CD4-positive, alpha-beta T cell (primary cell): ENCODE results near the gene DAO. TPM values are rescaled to one million over a fixed set of nuclear protein-coding genes. Genes with fewer than 3 reads are reported as not detected.
A peak's percentile ranks its signal among the peaks of the same experiment; 100 is the strongest.

Experiments used
- ATAC-seq: fragments of 200-7000 bp; cut with Tn5 transposase; one replicate; pipeline ENCODE4 v1.10.0; 2022; ENCODE audit warnings: mild to moderate bottlenecking; ENCODE audit not compliant: poor library complexity
- CTCF ChIA-PET: fragments of 350-600 bp; sonication (Branson Sonifier 250); formaldehyde crosslinking; loops from one replicate; lab custom pipeline; 2021; ENCODE audit warnings: antibody characterized with exemption, inconsistent platforms; lab: Charles Lee
- POLR2A ChIA-PET: fragments of 350-600 bp; sonication (Branson Sonifier 250); formaldehyde crosslinking; loops from one replicate; lab custom pipeline; 2021; ENCODE audit warnings: antibody characterized with exemption, inconsistent platforms; lab: Charles Lee
- DNase-seq, 14 experiments: peaks; one replicate each; pipeline ENCODE4 v3.0.0-alpha.2; 2013 to 2020; ENCODE audit warnings: mixed read lengths in 2 of 14
- H3K27ac ChIP-seq, 2 donors: one replicate each; pipeline versions ENCODE4 v1.5.1 to v1.7.0; 2013; ENCODE audit warnings: low read length in 2 of 2, low read depth in 1 of 2, mild to moderate bottlenecking in 1 of 2
- H3K27me3 ChIP-seq, 2 experiments: 1 replicate in 1 of 2; 2 replicates in 1 of 2; pipeline versions ENCODE4 v1.6.1 to v1.7.0; 2013; ENCODE audit warnings: low read length in 2 of 2, control low read depth in 1 of 2, mild to moderate bottlenecking in 1 of 2, moderate library complexity in 1 of 2; ENCODE audit not compliant: insufficient read depth in 2 of 2, control insufficient read depth in 1 of 2
- H3K36me3 ChIP-seq: one replicate; pipeline ENCODE4 v1.6.1; 2013; ENCODE audit warnings: low read length, control low read depth; ENCODE audit not compliant: insufficient read depth
- H3K4me1 ChIP-seq: one replicate; pipeline ENCODE4 v1.6.1; 2013; ENCODE audit warnings: low read length, control low read depth; ENCODE audit not compliant: insufficient read depth
- H3K4me3 ChIP-seq: one replicate; pipeline ENCODE4 v1.5.1; 2013; ENCODE audit warnings: mild to moderate bottlenecking, low read length, moderate library complexity
- H3K9me3 ChIP-seq, 2 experiments: 1 replicate in 1 of 2; 2 replicates in 1 of 2; pipeline versions ENCODE4 v1.6.1 to v1.7.0; 2013; ENCODE audit warnings: low read length in 2 of 2, mild to moderate bottlenecking in 2 of 2, control low read depth in 1 of 2, moderate library complexity in 1 of 2; ENCODE audit not compliant: control insufficient read depth in 1 of 2, insufficient read depth in 1 of 2
- H3K27ac Mint-ChIP-seq: one replicate; pipeline ENCODE4 v1.8.0; 2020; ENCODE audit warnings: mixed read lengths
- H3K27me3 Mint-ChIP-seq: one replicate; pipeline ENCODE4 v1.8.0; 2021; ENCODE audit warnings: mixed read lengths
- H3K36me3 Mint-ChIP-seq: one replicate; pipeline ENCODE4 v1.8.0; 2021; ENCODE audit warnings: low read depth, mixed read lengths
- H3K4me1 Mint-ChIP-seq: one replicate; pipeline ENCODE4 v1.8.0; 2021; ENCODE audit warnings: low read depth, mixed read lengths
- H3K4me3 Mint-ChIP-seq: one replicate; pipeline ENCODE4 v1.8.0; 2020; ENCODE audit warnings: mild to moderate bottlenecking, mixed read lengths
- H3K9me3 Mint-ChIP-seq: one replicate; pipeline ENCODE4 v1.8.0; 2020; ENCODE audit warnings: mixed read lengths
- intact Hi-C, 2 experiments: fragments of 100-400 bp; cut with DNase I in 1 of 2; cut with micrococcal nuclease in 1 of 2; formaldehyde crosslinking; loops; one replicate each; pipeline versions ENCODE4 v1.15.1 to v1.9.0; 2023 to 2025; cut with DNase I, micrococcal nuclease
- total RNA-seq, 174 experiments: library from RNA in 2 of 174; stranded (reverse) in 2 of 174; gene quantifications; one replicate each; pipeline ENCODE4 v1.2.3 and lab custom pipeline; 2021 to 2026
- TF ChIP-seq, protein P1 (sequence below): fragments of 200-600 bp; IDR thresholded peaks from one replicate; pipeline ENCODE4 v1.8.0; 2022; ENCODE audit warnings: antibody characterized with exemption, mild to moderate bottlenecking

Gene DAO
- total RNA-seq, 2 experiments from 2014 or later = not detected

DNA sequence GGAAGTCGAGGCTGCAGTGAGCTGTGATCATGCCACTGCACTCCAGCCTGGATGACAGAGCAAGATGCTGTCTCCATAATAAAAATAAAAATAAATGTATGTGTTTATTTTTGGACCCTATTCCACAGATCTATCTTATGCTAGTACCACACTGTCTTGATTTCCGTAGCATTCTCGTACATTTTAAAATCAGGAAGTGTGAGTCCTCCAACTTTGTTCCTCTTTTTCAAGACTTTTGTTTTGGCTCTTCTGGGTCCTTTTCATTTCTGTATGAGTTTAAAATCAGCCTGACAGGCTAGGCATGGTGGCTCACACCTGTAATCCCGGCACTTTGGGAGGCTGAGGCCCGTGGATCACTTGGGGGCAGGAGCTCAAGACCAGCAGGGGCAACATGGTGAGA is 25.8 kb downstream of the DAO start:
- H3K36me3 Mint-ChIP-seq = no peaks in the 10 kb centered on the region
- Histone ChIP-seq H3K4me1 (no peaks in the 10 kb centered on the region), H3K9me3 (no peaks in the 10 kb centered on the region), H3K4me3 (no peak overlapping the region), H3K27ac (no peak overlapping the region), H3K27me3 (peaks cover 4 to 6% of the 10 kb centered on the region in 2 experiments), H3K36me3 (no peaks in the 10 kb centered on the region)
- no peak overlapping the region for H3K4me3 Mint-ChIP-seq
- no peaks in the 10 kb centered on the region for H3K4me1 Mint-ChIP-seq
- intact Hi-C loops = no loop called here
- peak in 1 of 14 experiments; percentile 18 for DNase-seq
- no peak overlapping the region for H3K27ac Mint-ChIP-seq
- TF ChIP-seq, protein P1, sequence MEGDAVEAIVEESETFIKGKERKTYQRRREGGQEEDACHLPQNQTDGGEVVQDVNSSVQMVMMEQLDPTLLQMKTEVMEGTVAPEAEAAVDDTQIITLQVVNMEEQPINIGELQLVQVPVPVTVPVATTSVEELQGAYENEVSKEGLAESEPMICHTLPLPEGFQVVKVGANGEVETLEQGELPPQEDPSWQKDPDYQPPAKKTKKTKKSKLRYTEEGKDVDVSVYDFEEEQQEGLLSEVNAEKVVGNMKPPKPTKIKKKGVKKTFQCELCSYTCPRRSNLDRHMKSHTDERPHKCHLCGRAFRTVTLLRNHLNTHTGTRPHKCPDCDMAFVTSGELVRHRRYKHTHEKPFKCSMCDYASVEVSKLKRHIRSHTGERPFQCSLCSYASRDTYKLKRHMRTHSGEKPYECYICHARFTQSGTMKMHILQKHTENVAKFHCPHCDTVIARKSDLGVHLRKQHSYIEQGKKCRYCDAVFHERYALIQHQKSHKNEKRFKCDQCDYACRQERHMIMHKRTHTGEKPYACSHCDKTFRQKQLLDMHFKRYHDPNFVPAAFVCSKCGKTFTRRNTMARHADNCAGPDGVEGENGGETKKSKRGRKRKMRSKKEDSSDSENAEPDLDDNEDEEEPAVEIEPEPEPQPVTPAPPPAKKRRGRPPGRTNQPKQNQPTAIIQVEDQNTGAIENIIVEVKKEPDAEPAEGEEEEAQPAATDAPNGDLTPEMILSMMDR = no peak
- no peaks in the 10 kb centered on the region for H3K9me3 Mint-ChIP-seq
- ChIA-PET CTCF (no interaction called here), POLR2A (no interaction called here)
- H3K27me3 Mint-ChIP-seq = peaks cover 24% of the 10 kb centered on the region
- ATAC-seq = no peak

DNA sequence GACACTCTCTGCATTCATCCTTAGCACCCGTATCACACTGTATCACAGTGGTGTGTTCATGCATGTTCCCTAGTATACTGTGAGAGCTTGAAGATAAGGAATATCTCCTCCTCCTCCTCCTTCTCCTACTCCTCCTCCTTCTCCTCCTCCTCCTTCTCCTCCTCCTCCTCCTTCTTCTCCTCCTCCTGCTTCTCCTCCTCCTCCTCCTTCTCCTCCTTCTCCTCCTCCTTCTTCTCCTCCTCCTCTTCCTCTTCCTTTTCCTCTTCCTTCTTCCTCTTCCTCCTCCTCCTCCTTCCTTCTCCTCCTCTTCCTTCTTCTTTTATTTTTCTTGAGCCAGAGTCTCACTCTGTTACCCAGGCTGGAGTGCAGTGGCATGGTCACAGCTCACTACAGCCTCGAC is 27.1 kb downstream of the DAO start:
- Mint-ChIP-seq H3K4me3 (no peak overlapping the region), H3K4me1 (no peaks in the 10 kb centered on the region)
- no peak overlapping the region for H3K4me3 ChIP-seq

DNA sequence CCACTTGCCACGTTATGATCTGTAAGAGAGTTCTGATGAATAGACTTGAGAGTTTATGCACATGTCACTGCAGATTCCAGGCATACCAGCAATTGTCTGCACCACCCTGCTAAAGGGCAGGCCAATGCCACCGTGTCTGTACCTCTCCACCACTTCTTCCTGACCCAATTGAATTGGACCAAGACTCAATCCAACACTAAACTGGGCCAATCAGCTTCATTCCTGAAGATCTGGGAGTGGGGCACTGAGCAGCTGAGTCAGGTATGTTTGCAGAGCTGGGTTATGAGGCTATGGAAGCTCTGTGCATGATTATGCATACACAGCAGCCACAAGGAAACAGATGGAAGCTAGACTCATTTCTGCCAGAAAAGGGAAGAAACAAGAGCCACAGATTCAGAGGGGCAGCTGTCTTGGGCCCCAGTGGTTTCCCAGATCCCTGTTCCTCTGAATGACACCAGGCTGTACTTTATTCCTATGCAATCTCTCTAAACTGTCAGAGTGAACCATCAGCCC is 28.0 kb downstream of the DAO start:
- ATAC-seq (no peak), DNase-seq (peak in 2 of 14 experiments; percentile 17 to 28)
- peaks cover 20% of the 10 kb centered on the region for H3K27me3 Mint-ChIP-seq
- ChIA-PET POLR2A (no interaction called here), CTCF (no interaction called here)
- no peak overlapping the region for H3K4me3 ChIP-seq
- H3K36me3 Mint-ChIP-seq = no peaks in the 10 kb centered on the region
- intact Hi-C loops = no loop called here
- no peak overlapping the region for H3K27ac Mint-ChIP-seq
- no peaks in the 10 kb centered on the region for H3K9me3 Mint-ChIP-seq
- H3K4me1 Mint-ChIP-seq = no peaks in the 10 kb centered on the region
- TF ChIP-seq, protein P1 = no peak
- no peaks in the 10 kb centered on the region for H3K4me1 ChIP-seq
- H3K9me3 ChIP-seq = peaks cover 0 to 4% of the 10 kb centered on the region in 2 experiments
- no peak overlapping the region for H3K27ac ChIP-seq
- H3K27me3 ChIP-seq = peaks cover 2 to 4% of the 10 kb centered on the region in 2 experiments
- no peaks in the 10 kb centered on the region for H3K36me3 ChIP-seq
- H3K4me3 Mint-ChIP-seq = no peak overlapping the region

More for the DNA sequence above, 27.1 kb downstream of the DAO start:
- intact Hi-C loops = no loop called here
- Mint-ChIP-seq H3K9me3 (no peaks in the 10 kb centered on the region), H3K27me3 (peaks cover 20% of the 10 kb centered on the region), H3K27ac (no peak overlapping the region), H3K36me3 (no peaks in the 10 kb centered on the region)
- H3K36me3 ChIP-seq = no peaks in the 10 kb centered on the region
- H3K27ac ChIP-seq = no peak overlapping the region
- POLR2A ChIA-PET = no interaction called here
- ATAC-seq (no peak), DNase-seq (no peak)
- H3K4me1 ChIP-seq = no peaks in the 10 kb centered on the region
- H3K27me3 ChIP-seq = peaks cover 4% of the 10 kb centered on the region in 2 experiments
- H3K9me3 ChIP-seq = no peaks in the 10 kb centered on the region
- TF ChIP-seq, protein P1 = no peak
- CTCF ChIA-PET = no interaction called here
